K562 (cell line): Measurements from ENCODE around the gene STUB1. TPM values are rescaled to one million over a fixed set of nuclear protein-coding genes. Genes with fewer than 3 reads are reported as not detected.

Experiments used
- ASH1L ChIP-seq: fragments of 450-650 bp; IDR thresholded peaks from 2 replicates; pipeline ENCODE4 v1.6.1; 2018; ENCODE audit warnings: borderline replicate concordance, mild to moderate bottlenecking, low read depth; ENCODE audit not compliant: partially characterized antibody
- C11orf30 ChIP-seq: fragments of 450-650 bp; IDR thresholded peaks from 2 replicates; pipeline ENCODE4 v1.6.1; 2016; ENCODE audit warnings: low read depth, mild to moderate bottlenecking
- CBFB ChIP-seq: sonication (generic); formaldehyde crosslinking; IDR thresholded peaks from 2 replicates; pipeline ENCODE4 v1.4.0; 2020; ENCODE audit warnings: mild to moderate bottlenecking, missing genetic modification reagents
- CHD4 ChIP-seq: fragments of 200-600 bp; sonication (generic); IDR thresholded peaks from 3 replicates; pipeline ENCODE4 v1.6.1; 2012; ENCODE audit warnings: low read depth, mild to moderate bottlenecking, mixed read lengths, low read length, inconsistent platforms; ENCODE audit not compliant: insufficient read depth, insufficient replicate concordance, poor library complexity, severe bottlenecking
- CXXC5 ChIP-seq: fragments of 250-450 bp; sonication (Bioruptor Pico); IDR thresholded peaks from 2 replicates; pipeline ENCODE4 v1.8.0; 2022; ENCODE audit warnings: inconsistent platforms, mild to moderate bottlenecking, moderate library complexity
- ELF4 ChIP-seq: fragments of 450-650 bp; formaldehyde crosslinking; IDR thresholded peaks from 2 replicates; pipeline ENCODE4 v1.4.0; 2022; ENCODE audit warnings: missing genetic modification characterization
- ESRRA ChIP-seq: fragments of 450-650 bp; IDR thresholded peaks from 2 replicates; pipeline ENCODE4 v1.6.1; 2014; ENCODE audit warnings: low read depth, mild to moderate bottlenecking, moderate library complexity, borderline replicate concordance
- HDGF ChIP-seq: fragments of 450-650 bp; IDR thresholded peaks from 2 replicates; pipeline ENCODE4 v1.6.1; 2016
- HMGN3 ChIP-seq: IDR thresholded peaks from 2 replicates; pipeline ENCODE4 v1.6.1; 2011; ENCODE audit warnings: borderline replicate concordance, low read depth, mild to moderate bottlenecking, mixed read lengths, low read length; ENCODE audit not compliant: insufficient read length; ENCODE audit errors: extremely low read depth
- IFI16 ChIP-seq: fragments of 250-450 bp; sonication (Bioruptor Pico); IDR thresholded peaks from 2 replicates; pipeline ENCODE4 v2.1.2; 2022; ENCODE audit warnings: mild to moderate bottlenecking, inconsistent platforms
- JUN ChIP-seq, 2 experiments: sonication (generic) in 1 of 2; formaldehyde crosslinking in 1 of 2; IDR thresholded peaks; 2 replicates each; pipeline versions ENCODE4 v1.6.1 to v1.8.0; 2012 to 2022; ENCODE audit warnings: borderline replicate concordance in 2 of 2, mild to moderate bottlenecking in 2 of 2, improper control_type of control experiment in 1 of 2, low read depth in 1 of 2, low read length in 1 of 2, missing genetic modification reagents in 1 of 2
- MCM7 ChIP-seq, 2 experiments: fragments of 450-650 bp; IDR thresholded peaks; 2 replicates each; pipeline ENCODE4 v1.6.1; 2016 to 2018
- MTF1 ChIP-seq: fragments of 250-450 bp; sonication (Bioruptor Pico); IDR thresholded peaks from 2 replicates; pipeline ENCODE4 v1.9.0; 2021; ENCODE audit warnings: moderate library complexity, mild to moderate bottlenecking, inconsistent platforms, borderline replicate concordance
- MYNN ChIP-seq, 2 experiments: sonication (generic); formaldehyde crosslinking in 1 of 2; IDR thresholded peaks; 2 replicates each; pipeline versions ENCODE4 v1.5.0 to v1.6.1; 2016 to 2020; ENCODE audit warnings: antibody characterized with exemption in 1 of 2, missing genetic modification reagents in 1 of 2
- NCOA6 ChIP-seq: fragments of 450-650 bp; IDR thresholded peaks from 2 replicates; pipeline ENCODE4 v1.6.1; 2017; ENCODE audit warnings: mild to moderate bottlenecking
- RFX1 ChIP-seq: fragments of 450-650 bp; IDR thresholded peaks from 2 replicates; pipeline ENCODE4 v1.6.1; 2016; ENCODE audit warnings: mild to moderate bottlenecking, moderate library complexity
- SMAD1 ChIP-seq: fragments of 150-350 bp; IDR thresholded peaks from 2 replicates; pipeline ENCODE4 v1.6.1; 2014; ENCODE audit warnings: low read length, low read depth; ENCODE audit not compliant: partially characterized antibody
- SNRNP70 ChIP-seq: fragments of 200-400 bp; formaldehyde crosslinking; optimal IDR thresholded peaks from 2 replicates; pipeline ENCODE3; 2017; ENCODE audit warnings: low read depth, low read length
- TCF15 ChIP-seq: fragments of 250-450 bp; sonication (Bioruptor Pico); IDR thresholded peaks from 2 replicates; pipeline ENCODE4 v1.8.0; 2022; ENCODE audit warnings: moderate library complexity, mild to moderate bottlenecking, inconsistent platforms
- XRCC5 ChIP-seq: fragments of 200-400 bp; formaldehyde crosslinking; IDR thresholded peaks from 2 replicates; pipeline ENCODE4 v1.6.1; 2017; ENCODE audit warnings: low read depth, mild to moderate bottlenecking, low read length
- ZFP36 ChIP-seq: fragments of 150-350 bp; IDR thresholded peaks from 2 replicates; pipeline ENCODE4 v1.6.1; 2018; ENCODE audit warnings: low read length, low read depth; ENCODE audit not compliant: partially characterized antibody
- polyA plus RNA-seq, 8 experiments: library from polyadenylated mRNA; depleted of rRNA in 4 of 8; stranded (reverse) in 5 of 8; unstranded in 3 of 8; fragments of >200 nt; fragmentation: Nextera tagmentation in 2 of 8; fragmentation: Illumina TruSeq in 1 of 8; extraction: Ambion mirVana in 2 of 8; extraction: Trizol in 1 of 8; gene quantifications; 2 replicates each; pipeline versions ENCODE4 v1.2.1 to v1.2.3, GENCODE V29; 2011 to 2014; ENCODE audit warnings: inconsistent platforms in 1 of 8, missing spikeins in 1 of 8
- total RNA-seq, 7 experiments: library from RNA; depleted of rRNA in 6 of 7; stranded (reverse); fragments of >200 nt in 6 of 7; fragmentation: Illumina TruSeq in 2 of 7; extraction: Trizol in 2 of 7; gene quantifications; 2 replicates each; pipeline versions ENCODE4 v1.2.1 to v1.2.3, GENCODE V29; 2011 to 2021; ENCODE audit warnings: low replicate concordance in 1 of 7
- TF ChIP-seq, protein P1 (sequence below): fragments of 250-450 bp; sonication (Bioruptor Pico); IDR thresholded peaks from 2 replicates; pipeline ENCODE4 v1.9.0; 2021; ENCODE audit warnings: mild to moderate bottlenecking, inconsistent platforms
- TF ChIP-seq, protein P2 (sequence below): fragments of 450-650 bp; IDR thresholded peaks from 2 replicates; pipeline ENCODE4 v1.6.1; 2016; ENCODE audit warnings: borderline replicate concordance

Gene STUB1
- total and polyA plus RNA-seq, 9 of the 15 experiments (the other 6 are each of a cell fraction or from before 2014, with no cell fraction given): 10.6 to 251 (median 152) TPM

DNA sequence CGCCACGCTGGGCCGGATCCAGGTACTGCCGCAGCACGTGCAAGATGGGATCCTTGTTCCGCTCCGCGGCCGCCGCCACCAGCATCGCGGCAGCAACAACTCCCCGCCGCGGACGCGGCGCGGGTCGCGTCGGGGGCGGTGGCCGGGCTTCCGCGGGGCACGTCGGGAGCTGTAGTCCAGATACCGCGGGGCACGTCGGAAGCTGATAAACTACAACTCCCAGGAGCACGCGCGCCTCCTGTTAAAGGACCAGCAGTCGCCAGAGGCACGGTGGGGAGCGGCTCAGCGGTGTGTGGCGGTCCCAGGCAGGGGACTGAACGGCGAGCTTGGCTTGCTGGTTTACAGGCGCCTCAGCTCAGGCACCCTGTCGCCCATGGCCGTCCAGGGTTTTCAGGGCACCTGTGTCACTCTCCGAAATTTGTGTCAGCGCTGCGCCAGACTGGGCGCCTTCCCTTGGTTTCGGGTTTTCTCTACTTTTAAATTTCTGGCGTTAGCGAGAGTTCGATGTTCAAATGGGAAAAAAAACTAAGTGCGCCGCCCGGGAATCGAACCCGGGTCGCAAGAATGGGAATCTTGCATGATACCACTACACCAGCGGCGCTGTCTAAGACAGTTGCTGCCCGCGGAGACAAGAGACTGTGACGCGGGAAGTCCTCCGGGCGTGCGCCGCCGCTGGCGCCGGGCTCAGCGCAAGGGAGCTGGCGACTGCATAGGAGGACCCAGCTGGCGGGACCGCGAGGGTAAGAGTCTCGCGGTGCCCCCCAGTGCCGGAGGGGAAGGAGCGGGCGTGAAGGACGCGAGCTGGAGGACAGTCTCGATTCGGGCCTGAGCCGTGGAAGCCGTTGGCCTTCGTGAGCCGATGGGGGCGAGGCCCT, 43.8 kb upstream of the STUB1 start, which contains the start of gene METTL26 (continued):
- TF ChIP-seq CBFB (no peak; the same call in 1 of the 2 replicates), ELF4 (CRISPR knock-in tag) (no peak), RFX1 (no peak), CXXC5 (CRISPR knock-in tag) (peak; percentile 96), HMGN3 (peak; percentile 94), ASH1L (no peak), NCOA6 (peak; percentile 95), TCF15 (CRISPR knock-in tag) (no peak), IFI16 (CRISPR knock-in tag) (no peak), ESRRA (peak; percentile 58), SMAD1 (peak; percentile 58), ZFP36 (no peak), CHD4 (no peak), HDGF (no peak), SNRNP70 (no peak), MCM7 (IDR thresholded peaks at IDR 0.05) (no peak), MYNN (IDR thresholded peaks at IDR 0.05) (no peak), MYNN (CRISPR knock-in tag; IDR thresholded peaks at IDR 0.05) (no peak), MTF1 (no peak), JUN (IDR thresholded peaks at IDR 0.05; ENCODE audit: borderline replicate concordance, low read depth, low read length) (peak; percentile 75; the same call in 1 of the 2 replicates), JUN (CRISPR knock-in tag; IDR thresholded peaks at IDR 0.05; ENCODE audit: borderline replicate concordance) (no peak), XRCC5 (peak; percentile 87), C11orf30 (no peak)
- TF ChIP-seq, protein P1, sequence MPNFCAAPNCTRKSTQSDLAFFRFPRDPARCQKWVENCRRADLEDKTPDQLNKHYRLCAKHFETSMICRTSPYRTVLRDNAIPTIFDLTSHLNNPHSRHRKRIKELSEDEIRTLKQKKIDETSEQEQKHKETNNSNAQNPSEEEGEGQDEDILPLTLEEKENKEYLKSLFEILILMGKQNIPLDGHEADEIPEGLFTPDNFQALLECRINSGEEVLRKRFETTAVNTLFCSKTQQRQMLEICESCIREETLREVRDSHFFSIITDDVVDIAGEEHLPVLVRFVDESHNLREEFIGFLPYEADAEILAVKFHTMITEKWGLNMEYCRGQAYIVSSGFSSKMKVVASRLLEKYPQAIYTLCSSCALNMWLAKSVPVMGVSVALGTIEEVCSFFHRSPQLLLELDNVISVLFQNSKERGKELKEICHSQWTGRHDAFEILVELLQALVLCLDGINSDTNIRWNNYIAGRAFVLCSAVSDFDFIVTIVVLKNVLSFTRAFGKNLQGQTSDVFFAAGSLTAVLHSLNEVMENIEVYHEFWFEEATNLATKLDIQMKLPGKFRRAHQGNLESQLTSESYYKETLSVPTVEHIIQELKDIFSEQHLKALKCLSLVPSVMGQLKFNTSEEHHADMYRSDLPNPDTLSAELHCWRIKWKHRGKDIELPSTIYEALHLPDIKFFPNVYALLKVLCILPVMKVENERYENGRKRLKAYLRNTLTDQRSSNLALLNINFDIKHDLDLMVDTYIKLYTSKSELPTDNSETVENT (CRISPR knock-in tag): peak; percentile 73
- TF ChIP-seq, protein P2, sequence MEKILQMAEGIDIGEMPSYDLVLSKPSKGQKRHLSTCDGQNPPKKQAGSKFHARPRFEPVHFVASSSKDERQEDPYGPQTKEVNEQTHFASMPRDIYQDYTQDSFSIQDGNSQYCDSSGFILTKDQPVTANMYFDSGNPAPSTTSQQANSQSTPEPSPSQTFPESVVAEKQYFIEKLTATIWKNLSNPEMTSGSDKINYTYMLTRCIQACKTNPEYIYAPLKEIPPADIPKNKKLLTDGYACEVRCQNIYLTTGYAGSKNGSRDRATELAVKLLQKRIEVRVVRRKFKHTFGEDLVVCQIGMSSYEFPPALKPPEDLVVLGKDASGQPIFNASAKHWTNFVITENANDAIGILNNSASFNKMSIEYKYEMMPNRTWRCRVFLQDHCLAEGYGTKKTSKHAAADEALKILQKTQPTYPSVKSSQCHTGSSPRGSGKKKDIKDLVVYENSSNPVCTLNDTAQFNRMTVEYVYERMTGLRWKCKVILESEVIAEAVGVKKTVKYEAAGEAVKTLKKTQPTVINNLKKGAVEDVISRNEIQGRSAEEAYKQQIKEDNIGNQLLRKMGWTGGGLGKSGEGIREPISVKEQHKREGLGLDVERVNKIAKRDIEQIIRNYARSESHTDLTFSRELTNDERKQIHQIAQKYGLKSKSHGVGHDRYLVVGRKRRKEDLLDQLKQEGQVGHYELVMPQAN: peak; percentile 79; the same call in 1 of the 2 replicates
